Lower leg skin (tissue), 3 donors: Measurements from ENCODE around the gene MX1.

Experiments used
- POLR2A ChIP-seq, 2 donors: fragments of 450-650 bp; IDR thresholded peaks; one replicate each; pipeline ENCODE4 v1.6.1; 2016 to 2017; ENCODE audit warnings: antibody characterized with exemption in 2 of 2, mild to moderate bottlenecking in 1 of 2, moderate library complexity in 1 of 2
- TF ChIP-seq, protein P1 (sequence below), 3 donors: fragments of 450-650 bp; IDR thresholded peaks; one replicate each; pipeline ENCODE4 v1.5.1; 2016; ENCODE audit warnings: antibody characterized with exemption in 3 of 3, mild to moderate bottlenecking in 3 of 3, moderate library complexity in 2 of 3

DNA sequence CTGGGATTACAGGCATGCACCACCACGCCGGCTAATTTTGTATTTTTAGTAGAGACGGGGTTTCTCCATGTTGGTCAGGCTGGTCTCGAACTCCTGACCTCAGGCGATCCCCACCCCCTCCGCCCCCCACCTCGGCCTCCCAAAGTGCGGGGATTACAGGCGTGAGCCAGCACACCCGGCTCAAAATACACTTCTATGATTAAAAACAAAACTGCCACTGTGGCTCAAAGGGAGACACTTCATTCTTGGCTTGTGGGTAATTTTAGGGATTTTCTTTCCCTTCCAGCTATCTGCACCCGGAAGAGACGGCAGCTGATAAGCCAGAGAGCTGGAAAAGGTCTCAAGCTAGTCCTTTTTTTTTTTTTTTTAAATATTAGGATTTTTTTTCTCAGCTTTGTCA lies 57.4 kb downstream of the MX1 start:
- TF ChIP-seq, protein P1, sequence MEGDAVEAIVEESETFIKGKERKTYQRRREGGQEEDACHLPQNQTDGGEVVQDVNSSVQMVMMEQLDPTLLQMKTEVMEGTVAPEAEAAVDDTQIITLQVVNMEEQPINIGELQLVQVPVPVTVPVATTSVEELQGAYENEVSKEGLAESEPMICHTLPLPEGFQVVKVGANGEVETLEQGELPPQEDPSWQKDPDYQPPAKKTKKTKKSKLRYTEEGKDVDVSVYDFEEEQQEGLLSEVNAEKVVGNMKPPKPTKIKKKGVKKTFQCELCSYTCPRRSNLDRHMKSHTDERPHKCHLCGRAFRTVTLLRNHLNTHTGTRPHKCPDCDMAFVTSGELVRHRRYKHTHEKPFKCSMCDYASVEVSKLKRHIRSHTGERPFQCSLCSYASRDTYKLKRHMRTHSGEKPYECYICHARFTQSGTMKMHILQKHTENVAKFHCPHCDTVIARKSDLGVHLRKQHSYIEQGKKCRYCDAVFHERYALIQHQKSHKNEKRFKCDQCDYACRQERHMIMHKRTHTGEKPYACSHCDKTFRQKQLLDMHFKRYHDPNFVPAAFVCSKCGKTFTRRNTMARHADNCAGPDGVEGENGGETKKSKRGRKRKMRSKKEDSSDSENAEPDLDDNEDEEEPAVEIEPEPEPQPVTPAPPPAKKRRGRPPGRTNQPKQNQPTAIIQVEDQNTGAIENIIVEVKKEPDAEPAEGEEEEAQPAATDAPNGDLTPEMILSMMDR (IDR thresholded peaks at IDR 0.05) = no peak
- TF ChIP-seq POLR2A (IDR thresholded peaks at IDR 0.05) = no peak
